HK-2 (cell line): ENCODE results near the gene FRYL.
"Not testable (repeated sequence)": the region's sequence is repeated elsewhere in the genome, so short reads cannot be mapped to it uniquely, and the experiment has no call there.

Experiments used
- DNase-seq: peaks from one replicate; pipeline ENCODE4 v3.0.0-alpha.2; 2018; ENCODE audit not compliant: unreplicated experiment

FRYL gene

GRCh38 chr4:48490680-48491513 lies 289.2 kb downstream of the FRYL start:
- no peak for DNase-seq

GRCh38 chr4:48490012-48490679 lies 289.9 kb downstream of the FRYL start, which contains the start of gene ZAR1:
Gene ZAR1, plus strand, starts transcription at chr4:48490252. Its CDS starts 40 bp downstream, at chr4:48490292.
- no peak for DNase-seq

GRCh38 chr4:48489683-48490011 lies 290.4 kb downstream of the FRYL start:
- DNase-seq: no peak

DNA sequence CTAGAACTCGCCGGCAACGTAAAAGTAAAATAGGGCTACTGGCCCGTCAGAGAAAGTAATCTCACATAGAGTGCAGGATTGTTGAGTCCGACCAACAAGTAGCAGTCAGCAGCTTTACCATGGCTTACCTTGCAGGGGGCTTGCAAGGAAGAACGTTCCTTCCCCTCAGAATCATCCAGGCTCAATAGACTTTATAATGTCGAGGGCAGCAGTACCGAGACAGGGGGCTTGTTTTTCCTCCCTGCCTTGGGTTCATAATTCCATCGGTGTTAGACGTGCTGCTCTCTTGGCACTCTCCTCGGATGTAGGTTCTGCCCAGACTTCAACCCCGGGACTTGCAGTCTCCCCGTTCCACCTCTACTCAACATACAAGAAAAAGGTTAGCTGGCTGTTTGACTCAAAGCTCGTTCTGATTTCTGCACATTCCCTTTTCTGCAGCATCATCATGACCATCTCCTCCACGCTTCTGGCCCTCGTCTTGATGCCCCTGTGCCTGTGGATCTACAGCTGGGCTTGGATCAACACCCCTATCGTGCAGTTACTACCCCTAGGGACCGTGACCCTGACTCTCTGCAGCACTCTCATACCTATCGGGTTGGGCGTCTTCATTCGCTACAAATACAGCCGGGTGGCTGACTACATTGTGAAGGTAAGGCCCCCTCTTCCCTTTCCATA lies 295.4 kb downstream of the FRYL start:
- DNase-seq: no peak

DNA sequence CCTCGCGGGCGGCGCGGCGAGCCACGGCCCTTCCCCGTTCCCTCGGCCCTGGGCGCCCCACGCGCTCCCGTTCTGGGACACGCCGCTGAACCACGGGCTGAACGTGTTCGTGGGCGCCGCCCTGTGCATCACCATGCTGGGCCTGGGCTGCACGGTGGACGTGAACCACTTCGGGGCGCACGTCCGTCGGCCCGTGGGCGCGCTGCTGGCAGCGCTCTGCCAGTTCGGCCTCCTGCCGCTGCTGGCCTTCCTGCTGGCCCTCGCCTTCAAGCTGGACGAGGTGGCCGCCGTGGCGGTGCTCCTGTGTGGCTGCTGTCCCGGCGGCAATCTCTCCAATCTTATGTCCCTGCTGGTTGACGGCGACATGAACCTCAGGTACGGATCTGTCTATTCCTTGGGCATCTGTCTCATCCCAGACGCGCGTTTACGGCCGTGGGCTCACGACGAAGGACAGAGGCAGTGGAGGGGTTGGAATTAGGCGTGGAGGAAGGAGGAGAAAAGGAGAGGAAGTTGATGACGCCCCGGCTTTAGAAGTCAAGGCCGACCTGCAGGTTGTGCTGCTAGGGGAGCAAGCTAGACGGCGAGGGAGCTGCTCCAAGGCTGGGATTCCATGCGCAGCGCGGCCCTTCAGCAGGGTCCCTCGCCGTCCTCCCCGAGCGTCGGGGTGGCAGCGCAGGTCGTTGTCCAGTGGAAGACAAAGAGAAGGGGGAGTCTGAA lies 296.1 kb downstream of the FRYL start:
- DNase-seq: no peak

- no peak for DNase-seq
Observed at GRCh38 chr4:48483006-48483776, 296.9 kb downstream of the FRYL start, which contains the start of gene SLC10A4. Gene SLC10A4, plus strand, starts transcription at chr4:48483343. Its CDS starts 219 bp downstream, at chr4:48483562.

DNA sequence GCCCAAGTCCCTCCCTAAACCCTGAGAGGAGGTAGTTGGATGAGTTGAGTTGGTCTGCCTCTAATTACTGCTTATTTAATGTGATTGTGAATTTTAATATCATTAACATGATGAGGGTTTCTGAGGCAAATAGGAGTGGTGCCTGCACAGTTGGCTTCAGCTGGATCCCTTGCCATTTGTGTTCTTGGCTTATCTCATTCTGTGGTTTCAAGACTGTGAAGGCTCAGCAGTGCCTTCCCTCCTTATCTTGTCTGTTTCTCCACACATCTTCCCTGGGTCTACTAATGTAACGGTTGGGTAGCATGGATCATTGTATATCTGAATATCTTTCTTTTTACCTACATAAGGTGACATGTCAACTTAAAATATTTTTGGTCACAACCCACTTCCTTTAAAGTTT lies 298.5 kb downstream of the FRYL start:
- DNase-seq: no peak

GRCh38 chr4:48478273-48478672 lies 301.8 kb downstream of the FRYL start:
- DNase-seq: no peak

GRCh38 chr4:48475770-48476169 lies 304.3 kb downstream of the FRYL start:
- DNase-seq: no peak

DNA sequence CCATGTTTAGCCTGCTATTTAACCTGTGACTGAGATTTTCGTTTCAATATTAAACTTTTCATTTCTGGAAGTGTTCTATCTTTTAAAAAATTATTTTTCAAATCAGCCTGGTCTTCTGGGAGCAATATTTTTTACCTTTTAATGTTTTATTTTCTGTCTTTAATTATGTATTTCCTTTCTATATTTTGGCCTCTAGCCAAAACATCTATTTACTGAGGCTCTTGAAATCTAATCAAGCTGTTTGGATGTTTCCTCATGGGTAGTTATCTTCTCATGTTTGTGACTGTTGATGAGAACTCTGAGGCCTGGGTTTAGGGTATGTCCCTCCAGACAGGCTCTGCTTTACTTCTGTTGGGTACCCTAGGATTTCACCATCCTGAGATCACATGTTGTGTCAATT lies 307.3 kb downstream of the FRYL start:
- no peak for DNase-seq

DNA sequence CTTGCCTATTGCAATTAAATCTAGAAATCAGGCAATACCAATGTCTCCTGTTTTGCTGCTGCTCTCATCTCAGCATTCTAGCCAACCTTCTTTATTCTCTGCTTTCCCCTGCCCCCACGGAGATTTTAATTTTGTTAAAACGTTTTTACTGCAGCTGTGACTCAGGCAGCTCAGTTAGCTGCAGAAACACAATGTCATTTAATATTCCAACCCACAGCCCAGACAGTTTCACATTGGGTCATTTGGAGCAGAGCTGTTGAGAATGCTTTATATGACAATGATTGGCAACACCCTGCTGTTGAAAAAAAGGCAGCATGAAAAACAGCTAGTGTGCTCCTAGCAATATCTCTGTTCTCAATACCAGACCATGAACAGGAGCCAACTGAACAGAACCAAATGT lies 309.5 kb downstream of the FRYL start:
- DNase-seq: no peak

DNA sequence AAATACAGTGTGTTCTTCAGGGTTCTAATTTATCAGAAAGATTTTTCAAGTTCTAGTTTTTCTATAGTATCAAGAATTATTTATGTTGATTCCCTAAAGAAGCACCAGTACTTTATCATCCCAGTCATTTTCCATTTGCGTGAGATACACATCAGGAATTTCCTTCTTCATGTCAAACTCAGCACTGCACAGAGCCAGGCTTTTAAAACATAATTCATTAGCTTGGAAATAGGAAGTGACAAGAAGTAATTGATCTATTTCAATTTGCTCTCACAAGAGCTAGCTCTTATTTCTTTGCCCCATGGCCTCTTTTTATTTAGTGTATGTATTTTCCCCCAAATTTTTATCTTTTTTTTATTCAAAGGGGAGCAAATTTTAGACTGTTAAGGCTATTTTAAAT lies 309.9 kb downstream of the FRYL start:
- no peak for DNase-seq

DNA sequence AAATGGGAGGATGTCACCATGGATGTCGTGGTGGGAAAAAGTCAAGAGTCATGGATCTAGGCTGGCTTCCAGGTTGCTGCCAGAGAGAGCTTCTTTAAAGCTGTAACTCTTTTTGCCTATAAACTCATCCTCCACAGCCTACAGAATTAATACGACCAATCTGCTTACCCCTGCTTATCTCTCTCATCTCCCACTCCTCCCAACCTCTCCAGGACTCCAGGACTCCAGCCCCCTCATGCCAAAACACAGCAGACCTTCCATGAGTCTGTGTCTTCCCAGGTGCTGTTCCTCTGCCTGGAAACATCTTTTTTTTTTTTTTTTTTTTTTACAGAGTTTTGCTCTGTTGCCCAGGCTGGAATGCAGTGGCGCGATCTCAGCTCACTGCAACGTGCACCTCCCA lies 312.2 kb downstream of the FRYL start:
- DNase-seq: no peak

- no peak for DNase-seq
Observed at GRCh38 chr4:48467442-48467841, 312.6 kb downstream of the FRYL start.

GRCh38 chr4:48462363-48462762 lies 317.7 kb downstream of the FRYL start:
- no peak for DNase-seq

- no peak for DNase-seq
Observed at GRCh38 chr4:48461000-48461399, 319.1 kb downstream of the FRYL start.

DNA sequence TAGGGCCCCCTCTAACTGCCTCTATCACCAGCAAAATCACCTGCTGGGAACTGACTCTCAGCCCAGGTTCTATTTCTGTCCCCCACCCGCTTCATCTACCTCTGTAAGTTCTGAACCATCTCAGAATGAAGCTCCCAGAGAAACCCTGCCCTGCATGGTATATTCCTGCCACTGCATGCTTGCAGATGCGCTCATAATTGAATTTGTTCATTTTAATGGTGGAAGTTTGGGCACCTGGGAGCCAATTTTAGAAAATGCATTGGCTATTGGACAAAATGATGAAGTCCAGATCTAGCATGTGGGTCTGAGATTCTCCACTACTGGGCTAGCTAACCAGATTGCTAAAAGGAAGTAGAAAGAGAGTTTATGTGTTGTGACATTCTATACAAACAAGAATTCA lies 325.5 kb downstream of the FRYL start:
- no peak for DNase-seq

- not testable (repeated sequence) for DNase-seq
Observed at GRCh38 chr4:48451656-48452055, 328.4 kb downstream of the FRYL start.

DNA sequence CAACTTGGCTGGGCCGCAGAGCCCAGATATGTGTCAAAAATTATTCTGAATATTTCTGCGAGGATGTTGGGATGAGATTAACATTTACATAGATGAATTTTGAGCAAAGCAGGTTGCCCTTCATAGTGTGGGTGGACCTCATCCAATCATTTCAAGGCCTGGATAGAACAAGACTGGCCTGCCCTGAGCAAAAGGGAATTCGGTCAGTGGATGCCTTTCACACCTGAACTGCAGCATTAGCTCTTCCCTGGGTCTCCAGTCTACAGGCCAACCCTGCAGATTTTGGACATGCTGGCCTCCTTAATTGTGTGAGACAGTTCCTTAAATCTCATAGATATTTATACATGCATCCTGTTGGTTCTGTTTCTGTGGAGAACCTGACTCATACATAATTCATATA lies 329.3 kb downstream of the FRYL start:
- no peak for DNase-seq

GRCh38 chr4:48449151-48449550 lies 330.9 kb downstream of the FRYL start:
- no peak for DNase-seq
